HG03280 (cell line): ENCODE data around the gene MLX.
"Not testable (repeated sequence)": the region's sequence is repeated elsewhere in the genome, so short reads cannot be mapped to it uniquely, and the experiment has no call there.

Source experiments
- ATAC-seq: cut with Tn5 transposase; IDR thresholded peaks from one replicate; pipeline ENCODE4 v1.9.1; 2021; ENCODE audit warnings: mild to moderate bottlenecking, moderate library complexity; ENCODE audit not compliant: unreplicated experiment

MLX gene

GRCh38 chr17:42536048-42536371 lies 30.9 kb upstream of the MLX start, which contains the start of gene NAGLU:
Gene NAGLU (plus strand): TSS chr17:42536241. CDS start chr17:42536273, 32 bp downstream.
- ATAC-seq = peak; percentile 89

- ATAC-seq = peak; percentile 53
These were observed 30.3 kb upstream of the MLX start for GRCh38 chr17:42536372-42537155.

GRCh38 chr17:42537156-42537805 lies 29.6 kb upstream of the MLX start:
- no peak for ATAC-seq

GRCh38 chr17:42537826-42538451 lies 29.0 kb upstream of the MLX start:
- ATAC-seq = no peak

- ATAC-seq = no peak
These were observed 28.4 kb upstream of the MLX start for GRCh38 chr17:42538482-42538881.

GRCh38 chr17:42540558-42540957 lies 26.3 kb upstream of the MLX start:
- ATAC-seq = not testable (repeated sequence)

GRCh38 chr17:42541041-42541833 lies 25.7 kb upstream of the MLX start:
- ATAC-seq = no peak

GRCh38 chr17:42543190-42544079 lies 23.5 kb upstream of the MLX start:
- ATAC-seq = no peak

GRCh38 chr17:42544874-42545283 lies 22.0 kb upstream of the MLX start:
- ATAC-seq = no peak

GRCh38 chr17:42545755-42546505 lies 21.0 kb upstream of the MLX start:
- ATAC-seq = not testable (repeated sequence)

- ATAC-seq = no peak
These were observed 19.9 kb upstream of the MLX start for GRCh38 chr17:42547001-42547461.

GRCh38 chr17:42547698-42548069 lies 19.2 kb upstream of the MLX start:
- no peak for ATAC-seq

GRCh38 chr17:42548070-42548837 lies 18.6 kb upstream of the MLX start:
- ATAC-seq = peak; percentile 64

- no peak for ATAC-seq
These were observed 17.7 kb upstream of the MLX start for GRCh38 chr17:42548993-42549755.

- ATAC-seq = not testable (repeated sequence)
These were observed 14.2 kb upstream of the MLX start, which contains the start of gene HSD17B1 for GRCh38 chr17:42552736-42553135. Gene HSD17B1 (plus strand): TSS chr17:42552923. CDS start chr17:42552934, 11 bp downstream.

- no peak for ATAC-seq
These were observed 13.6 kb upstream of the MLX start for GRCh38 chr17:42553161-42553818.

GRCh38 chr17:42553866-42554249 lies 13.0 kb upstream of the MLX start:
- no peak for ATAC-seq
